Activated T-cell treated with anti-CD3 and anti-CD28 coated beads, Interleukin-2, amount 50 U/mL, for 48 hours (primary cell): Measurements from ENCODE around the gene VMP1.
"Not testable (repeated sequence)": the region's sequence is repeated elsewhere in the genome, so short reads cannot be mapped to it uniquely, and the experiment has no call there.

ENCODE experiments used
- DNase-seq, 2 experiments: peaks; one replicate each; pipeline ENCODE4 v3.0.0-alpha.2; 2020

The VMP1 gene

DNA sequence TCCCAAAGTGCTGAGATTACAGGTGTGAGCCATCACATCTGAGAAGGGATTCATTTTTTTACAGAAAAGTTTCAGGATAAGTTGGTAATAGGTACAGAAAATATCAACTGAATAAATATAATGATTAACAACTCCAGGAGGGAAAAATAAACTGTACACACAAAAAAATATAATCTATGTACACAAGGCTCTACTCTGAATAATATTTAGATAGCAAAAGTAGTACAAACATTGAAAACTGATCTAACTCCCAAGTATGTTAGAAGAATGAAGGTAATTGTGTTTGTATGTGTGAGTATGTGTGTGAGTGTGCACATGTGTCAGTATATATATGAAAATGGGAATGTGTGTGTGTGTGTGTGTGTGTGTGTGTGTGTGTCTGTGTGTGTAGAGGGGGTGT is 164.9 kb downstream of the VMP1 start:
- no peak for DNase-seq

DNA sequence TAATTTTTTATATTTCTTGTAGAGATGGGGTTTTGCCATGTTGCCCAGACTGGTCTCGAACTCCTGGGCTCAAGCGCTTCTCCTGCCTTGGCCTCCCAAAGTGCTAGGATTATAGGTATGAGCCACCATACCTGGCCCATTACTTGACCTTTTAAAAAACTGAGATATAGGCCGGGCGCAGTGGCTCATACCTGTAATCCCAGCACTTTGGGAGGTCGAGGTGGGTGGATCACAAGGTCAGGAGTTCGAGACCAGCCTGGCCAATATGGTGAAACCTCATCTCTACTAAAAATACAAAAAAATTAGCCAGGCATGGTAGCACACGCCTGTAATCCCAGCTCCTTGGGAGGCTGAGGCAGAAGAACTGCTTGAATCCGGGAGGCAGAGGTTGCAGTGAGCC is 166.0 kb downstream of the VMP1 start:
- not testable (repeated sequence) for DNase-seq

DNA sequence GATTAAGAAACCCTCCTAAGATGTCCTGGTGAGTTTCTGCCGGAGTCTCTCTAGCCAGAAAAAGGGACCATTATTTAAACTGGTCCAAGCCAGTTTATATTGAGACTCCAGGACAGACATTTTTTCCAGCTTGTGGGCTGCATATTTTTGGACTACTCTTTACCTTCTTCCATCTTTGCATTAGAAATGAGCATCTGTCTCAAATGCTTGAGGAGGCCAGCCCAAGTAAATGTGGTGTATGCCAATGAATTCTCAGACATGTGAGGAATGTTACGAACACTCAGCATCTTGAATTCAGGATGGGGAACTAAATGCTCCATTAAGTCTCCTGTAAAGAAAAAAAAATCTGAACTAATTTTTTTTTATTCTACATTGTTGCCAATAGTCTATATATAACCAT is 166.9 kb downstream of the VMP1 start:
- no peak for DNase-seq

DNA sequence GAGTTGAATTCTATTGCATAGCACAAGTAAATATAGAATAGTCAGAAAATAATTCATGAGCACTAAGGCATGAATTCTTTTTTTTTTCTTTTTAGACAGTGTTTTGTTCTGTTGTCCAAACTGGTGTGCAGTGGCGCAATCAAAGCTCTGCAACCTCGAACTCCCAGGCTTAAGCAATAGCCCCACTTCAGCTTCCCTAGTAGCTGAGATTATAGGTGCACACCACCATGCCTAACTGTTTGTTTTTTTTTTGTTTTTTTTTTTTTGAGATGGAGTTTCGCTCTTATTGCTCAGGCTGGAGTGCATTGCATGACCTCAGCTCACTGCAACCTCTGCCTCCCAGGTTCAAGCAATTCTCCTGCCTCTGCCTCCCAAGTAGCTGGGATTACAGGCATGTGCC is 168.7 kb downstream of the VMP1 start:
- DNase-seq: no peak

DNA sequence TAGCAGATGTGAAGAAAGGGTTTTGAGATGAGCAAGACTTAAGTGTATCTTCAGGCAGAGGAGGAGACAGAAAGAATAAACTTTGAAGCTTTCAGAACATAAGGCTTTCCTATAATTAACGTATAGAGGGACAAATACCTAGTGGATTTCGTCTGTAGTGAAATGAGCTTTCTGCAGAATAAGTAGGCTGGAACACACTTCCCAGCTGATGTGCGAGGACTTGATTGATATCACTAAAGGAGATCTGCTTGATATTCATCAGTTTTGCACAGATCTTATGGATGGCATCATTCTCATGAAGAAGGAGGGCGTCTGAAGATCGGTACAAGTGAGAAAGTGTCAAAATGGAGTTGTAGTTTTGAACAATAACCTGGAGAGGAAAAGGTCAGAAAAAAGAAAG is 170.5 kb downstream of the VMP1 start:
- no peak for DNase-seq

DNA sequence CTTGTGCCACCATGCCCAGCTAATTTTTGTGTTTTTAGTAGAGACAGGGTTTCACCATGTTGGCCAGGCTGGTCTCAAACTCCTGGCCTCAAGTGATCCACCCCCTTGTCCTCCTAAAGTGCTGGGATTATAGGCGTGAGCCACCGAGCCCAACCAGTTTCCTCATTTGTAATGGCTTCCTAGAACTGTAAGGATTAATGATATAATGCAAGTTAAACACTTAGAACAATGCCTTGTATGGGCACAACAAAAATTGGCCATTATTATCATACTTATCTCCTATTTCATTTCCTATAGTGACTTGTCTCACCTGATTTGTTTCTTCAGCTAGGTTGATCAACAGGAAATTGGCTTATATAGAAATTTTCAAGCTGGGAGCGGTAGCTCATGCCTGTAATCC is 171.2 kb downstream of the VMP1 start:
- DNase-seq: no peak

DNA sequence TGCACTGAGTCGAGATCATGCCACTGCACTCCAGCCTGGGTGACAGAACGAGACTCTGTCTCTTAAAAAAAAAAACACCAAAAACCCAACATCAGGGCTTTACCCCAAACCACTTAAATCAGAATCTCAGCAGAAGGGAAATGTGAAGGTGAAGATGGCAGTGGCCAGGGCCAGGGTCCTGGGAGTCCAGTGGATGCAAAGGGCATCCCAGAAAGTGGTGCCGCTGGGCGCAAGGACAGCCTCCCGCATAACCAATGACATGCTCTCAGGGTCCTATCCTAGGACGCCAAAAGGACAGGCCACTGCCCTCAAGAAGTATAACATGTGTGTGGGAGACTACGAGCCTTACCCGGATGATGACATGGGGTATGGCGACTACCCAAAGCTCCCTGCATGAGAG is 177.4 kb downstream of the VMP1 start:
- DNase-seq: no peak

DNA sequence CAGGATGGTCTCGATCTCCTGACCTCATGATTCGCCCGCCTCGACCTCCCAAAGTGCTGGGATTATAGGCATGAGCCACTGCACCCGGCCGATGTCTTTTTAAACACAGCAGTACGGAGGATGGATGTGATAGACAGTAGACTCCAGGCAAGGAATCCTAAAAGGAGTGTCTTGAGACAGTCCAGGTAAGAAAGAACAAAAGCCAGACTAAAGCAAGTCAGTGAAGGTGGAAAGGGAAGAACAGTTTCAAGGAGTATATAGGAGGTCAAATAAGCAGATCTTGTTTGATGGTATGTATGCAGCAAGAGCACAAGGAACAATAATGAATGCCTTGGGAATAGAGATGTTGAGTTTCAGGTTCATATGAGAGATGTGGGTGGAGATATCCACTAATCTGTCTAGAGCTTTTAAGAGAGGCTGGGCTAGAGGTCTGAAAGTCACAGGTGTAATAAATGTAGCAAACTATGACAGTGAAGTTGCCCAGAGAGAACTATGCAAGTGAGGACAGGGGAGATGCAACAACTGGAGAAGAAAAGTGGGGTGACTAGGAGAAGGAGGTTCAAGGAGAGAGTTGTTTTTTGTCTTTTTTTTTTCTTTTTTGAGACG is 180.8 kb downstream of the VMP1 start:
- no peak for DNase-seq

DNA sequence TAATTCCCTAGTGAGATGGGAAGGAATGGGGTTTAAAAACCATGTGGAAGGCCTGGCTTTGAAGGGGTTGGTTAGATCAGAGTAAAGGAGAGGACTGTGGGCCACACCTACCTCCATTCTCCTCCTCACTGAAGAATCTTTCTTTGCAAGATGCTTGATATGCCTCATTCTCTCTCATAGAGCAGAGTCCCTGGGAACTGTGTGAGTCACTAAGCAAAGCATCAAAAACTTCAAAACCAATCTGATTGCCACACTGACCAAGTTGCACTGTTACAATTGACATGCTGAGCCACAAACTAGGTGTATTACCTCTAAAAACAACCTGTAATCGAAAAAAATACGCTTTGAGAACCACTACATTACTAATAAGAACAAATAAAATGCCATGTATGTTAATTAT is 183.3 kb downstream of the VMP1 start:
- DNase-seq: no peak
